H9 (cell line): ENCODE results near the gene PPP1R9A. TPM values are rescaled to one million over a fixed set of nuclear protein-coding genes. Genes with fewer than 3 reads are reported as not detected.

Source experiments
- DNase-seq: peaks from one replicate; pipeline ENCODE4 v3.0.0-alpha.2; 2017
- H2AFZ ChIP-seq: one replicate; pipeline ENCODE4 v1.6.1; 2013; ENCODE audit warnings: mild to moderate bottlenecking, low read length, control low read depth, moderate library complexity
- H2AK5ac ChIP-seq: 2 replicates; pipeline ENCODE4 v1.6.1; 2013; ENCODE audit warnings: low read length, control low read depth, mixed read lengths; ENCODE audit not compliant: insufficient read length
- H2BK120ac ChIP-seq: one replicate; pipeline ENCODE4 v1.6.1; 2013; ENCODE audit warnings: low read depth, mild to moderate bottlenecking, low read length, control low read depth, inconsistent platforms; ENCODE audit not compliant: poor library complexity, severe bottlenecking
- H2BK12ac ChIP-seq: 2 replicates; pipeline ENCODE4 v1.6.1; 2013; ENCODE audit warnings: low read length, control low read depth, mixed read lengths, low read depth; ENCODE audit not compliant: insufficient read length
- H2BK15ac ChIP-seq: 2 replicates; pipeline ENCODE4 v1.6.1; 2013; ENCODE audit warnings: low read depth, low read length, control low read depth
- H2BK20ac ChIP-seq: one replicate; pipeline ENCODE4 v1.6.1; 2013; ENCODE audit warnings: low read depth, mild to moderate bottlenecking, low read length, control low read depth, inconsistent platforms; ENCODE audit not compliant: poor library complexity, severe bottlenecking
- H2BK5ac ChIP-seq: 2 replicates; pipeline ENCODE4 v1.6.1; 2013; ENCODE audit warnings: low read length, control low read depth, mixed read lengths; ENCODE audit not compliant: insufficient read length
- H3K14ac ChIP-seq: 2 replicates; pipeline ENCODE4 v1.6.1; 2013; ENCODE audit warnings: low read length, control low read depth; ENCODE audit not compliant: insufficient read depth
- H3K18ac ChIP-seq: 2 replicates; pipeline ENCODE4 v1.6.1; 2013; ENCODE audit warnings: low read depth, mild to moderate bottlenecking, mixed read lengths, low read length, control low read depth; ENCODE audit not compliant: insufficient read length
- H3K23ac ChIP-seq: 2 replicates; pipeline ENCODE4 v1.6.1; 2013; ENCODE audit warnings: low read length, control low read depth, mixed read lengths, low read depth; ENCODE audit not compliant: insufficient read length
- H3K23me2 ChIP-seq: 2 replicates; pipeline ENCODE4 v1.6.1; 2013; ENCODE audit warnings: low read depth, mild to moderate bottlenecking, mixed read lengths, low read length, control low read depth; ENCODE audit not compliant: insufficient read length, poor library complexity, severe bottlenecking
- H3K27ac ChIP-seq: 2 replicates; pipeline ENCODE4 v1.5.1; 2013; ENCODE audit warnings: low read length, control low read depth, mixed read lengths, low read depth; ENCODE audit not compliant: insufficient read length
- H3K27me3 ChIP-seq: 2 replicates; pipeline ENCODE4 v1.6.1; 2013; ENCODE audit warnings: low read length, control low read depth, inconsistent platforms; ENCODE audit not compliant: insufficient read depth
- H3K4ac ChIP-seq: 2 replicates; pipeline ENCODE4 v1.6.1; 2013; ENCODE audit warnings: low read depth, mild to moderate bottlenecking, control low read depth, inconsistent platforms, low read length, moderate library complexity
- H3K4me1 ChIP-seq: 2 replicates; pipeline ENCODE4 v1.6.1; 2013; ENCODE audit warnings: low read length, control low read depth, inconsistent platforms; ENCODE audit not compliant: insufficient read depth
- H3K4me2 ChIP-seq: 2 replicates; pipeline ENCODE4 v1.6.1; 2013; ENCODE audit warnings: low read length, control low read depth, mixed read lengths; ENCODE audit not compliant: insufficient read length, insufficient read depth
- H3K56ac ChIP-seq: 2 replicates; pipeline ENCODE4 v1.6.1; 2013; ENCODE audit warnings: low read depth, mild to moderate bottlenecking, mixed read lengths, low read length, control low read depth; ENCODE audit not compliant: insufficient read length
- H3K79me1 ChIP-seq: 2 replicates; pipeline ENCODE4 v1.6.1; 2013; ENCODE audit warnings: low read depth, mild to moderate bottlenecking, moderate library complexity, low read length, control low read depth, inconsistent platforms; ENCODE audit not compliant: insufficient read depth, poor library complexity, severe bottlenecking
- H3K79me2 ChIP-seq: 2 replicates; pipeline ENCODE4 v1.6.1; 2013; ENCODE audit warnings: low read length, control low read depth, inconsistent platforms; ENCODE audit not compliant: insufficient read depth
- H3K9ac ChIP-seq: 2 replicates; pipeline ENCODE4 v1.6.1; 2013; ENCODE audit warnings: low read length, control low read depth, mixed read lengths; ENCODE audit not compliant: insufficient read length; ENCODE audit errors: extremely low read depth
- H3K9me3 ChIP-seq: one replicate; pipeline ENCODE4 v1.6.1; 2013; ENCODE audit warnings: low read depth, low read length, inconsistent platforms; ENCODE audit not compliant: control insufficient read depth
- H3T11ph ChIP-seq: one replicate; pipeline ENCODE4 v1.6.1; 2013; ENCODE audit warnings: mild to moderate bottlenecking, low read length, control low read depth, inconsistent platforms
- H4K20me1 ChIP-seq: one replicate; pipeline ENCODE4 v1.6.1; 2013; ENCODE audit not compliant: control insufficient read depth, insufficient read length, insufficient read depth
- H4K5ac ChIP-seq: 2 replicates; pipeline ENCODE4 v1.6.1; 2013; ENCODE audit warnings: low read depth, mild to moderate bottlenecking, mixed read lengths, low read length, control low read depth; ENCODE audit not compliant: insufficient read length
- H4K8ac ChIP-seq: replicated peaks from 2 replicates; pipeline ENCODE4 v1.6.1; 2013; ENCODE audit warnings: low read length, control low read depth, mixed read lengths, low read depth; ENCODE audit not compliant: insufficient read length
- H4K91ac ChIP-seq: 2 replicates; pipeline ENCODE4 v1.6.1; 2013; ENCODE audit warnings: low read depth, mild to moderate bottlenecking, moderate library complexity, mixed read lengths, low read length, control low read depth; ENCODE audit not compliant: insufficient read length
- H3K27ac Mint-ChIP-seq, 3 experiments: 2 replicates in 2 of 3; 3 replicates in 1 of 3; pipeline ENCODE4 v1.8.0; 2020 to 2021; ENCODE audit warnings: mixed read lengths in 3 of 3, mild to moderate bottlenecking in 1 of 3, moderate library complexity in 1 of 3
- H3K27me3 Mint-ChIP-seq: 2 replicates; pipeline ENCODE4 v1.8.0; 2021; ENCODE audit warnings: low read depth, mild to moderate bottlenecking, moderate library complexity, mixed read lengths
- H3K36me3 Mint-ChIP-seq, 3 experiments: 2 replicates in 2 of 3; 3 replicates in 1 of 3; pipeline ENCODE4 v1.8.0; 2020 to 2021; ENCODE audit warnings: low read depth in 3 of 3, mixed read lengths in 3 of 3; ENCODE audit not compliant: insufficient read depth in 1 of 3
- H3K4me1 Mint-ChIP-seq, 2 experiments: 2 replicates each; pipeline ENCODE4 v1.8.0; 2020; ENCODE audit warnings: mixed read lengths in 2 of 2
- H3K4me3 Mint-ChIP-seq, 2 experiments: 2 replicates in 1 of 2; 3 replicates in 1 of 2; pipeline ENCODE4 v1.8.0; 2020 to 2021; ENCODE audit warnings: mild to moderate bottlenecking in 2 of 2, mixed read lengths in 2 of 2, moderate library complexity in 1 of 2
- H3K9me3 Mint-ChIP-seq, 2 experiments: 2 replicates in 1 of 2; 3 replicates in 1 of 2; pipeline ENCODE4 v1.8.0; 2020; ENCODE audit warnings: mild to moderate bottlenecking in 2 of 2, mixed read lengths in 2 of 2, moderate library complexity in 1 of 2
- CTCF ChIP-seq: fragments of 200-600 bp; sonication (generic); conservative IDR thresholded peaks from 3 replicates; pipeline ENCODE4 v1.8.0; 2021; ENCODE audit warnings: antibody characterized with exemption, mild to moderate bottlenecking
- total RNA-seq: library from RNA; stranded (reverse); gene quantifications from 2 replicates; pipeline ENCODE4 v1.2.1, GENCODE V29; 2021

Gene PPP1R9A
- total RNA-seq, 1 experiment from 2014 or later, result 17.0 TPM

- H3K14ac ChIP-seq, result no peak overlapping the region
- no peak overlapping the region for H3K4ac ChIP-seq
- no peak overlapping the region for H3K23ac ChIP-seq
- no peak overlapping the region for H2BK15ac ChIP-seq
- no peaks in the 10 kb centered on the region for H3K79me1 ChIP-seq
- H2BK12ac ChIP-seq, result no peak overlapping the region
- H4K8ac ChIP-seq, result no peak overlapping the region
- H3K56ac ChIP-seq, result no peak overlapping the region
- H3K18ac ChIP-seq, result no peak overlapping the region
- no peaks in the 10 kb centered on the region for H3K4me1 ChIP-seq
- no peak overlapping the region for H3K4me2 ChIP-seq
- H3K79me2 ChIP-seq, result no peaks in the 10 kb centered on the region
- no peak overlapping the region for H3K27ac Mint-ChIP-seq
- H3K27ac ChIP-seq, result no peak overlapping the region
- H3K9me3 ChIP-seq, result no peaks in the 10 kb centered on the region
- no peaks in the 10 kb centered on the region for H3K27me3 ChIP-seq
- no peak for TF ChIP-seq CTCF
- H3K27me3 Mint-ChIP-seq, result no peaks in the 10 kb centered on the region
- no peak overlapping the region for H4K91ac ChIP-seq
- H3K4me3 Mint-ChIP-seq, result no peak overlapping the region
- no peak overlapping the region for H2AFZ ChIP-seq
- H4K5ac ChIP-seq, result no peak overlapping the region
- no peak overlapping the region for H2BK20ac ChIP-seq
- no peak overlapping the region for H3K9ac ChIP-seq
- 0 out of 5 replicates have a peak, but pooled peaks cover 0 to 2% of the 10 kb centered on the region in 2 experiments for H3K9me3 Mint-ChIP-seq
- peaks cover 0 to 5% (median 0%) of the 10 kb centered on the region in 3 experiments; a peak in 2 of 7 replicates for H3K36me3 Mint-ChIP-seq
- no peaks in the 10 kb centered on the region for H3K4me1 Mint-ChIP-seq
- H2BK120ac ChIP-seq, result no peak overlapping the region
- DNase-seq, result no peak
- no peaks in the 10 kb centered on the region for H3K23me2 ChIP-seq
- no peak overlapping the region for H2AK5ac ChIP-seq
- no peak overlapping the region for H2BK5ac ChIP-seq
- H3T11ph ChIP-seq, result no peak overlapping the region
- H4K20me1 ChIP-seq, result no peaks in the 10 kb centered on the region
These were observed 284.4 kb downstream of the PPP1R9A start for GRCh38 chr7:95191795-95192194.
